Stimulated activated CD8-positive, alpha-beta memory T cell treated with anti-CD3 and anti-CD28 coated beads, Interleukin-4, amount 100 ng/mL, for 4 hours (primary cell): ENCODE data around the gene KIF5C.

Source experiments
- DNase-seq, 2 donors: peaks; one replicate each; pipeline ENCODE4 v3.0.0-alpha.2; 2020; ENCODE audit warnings: low read depth in 2 of 2, low spot score in 1 of 2

The KIF5C gene

DNA sequence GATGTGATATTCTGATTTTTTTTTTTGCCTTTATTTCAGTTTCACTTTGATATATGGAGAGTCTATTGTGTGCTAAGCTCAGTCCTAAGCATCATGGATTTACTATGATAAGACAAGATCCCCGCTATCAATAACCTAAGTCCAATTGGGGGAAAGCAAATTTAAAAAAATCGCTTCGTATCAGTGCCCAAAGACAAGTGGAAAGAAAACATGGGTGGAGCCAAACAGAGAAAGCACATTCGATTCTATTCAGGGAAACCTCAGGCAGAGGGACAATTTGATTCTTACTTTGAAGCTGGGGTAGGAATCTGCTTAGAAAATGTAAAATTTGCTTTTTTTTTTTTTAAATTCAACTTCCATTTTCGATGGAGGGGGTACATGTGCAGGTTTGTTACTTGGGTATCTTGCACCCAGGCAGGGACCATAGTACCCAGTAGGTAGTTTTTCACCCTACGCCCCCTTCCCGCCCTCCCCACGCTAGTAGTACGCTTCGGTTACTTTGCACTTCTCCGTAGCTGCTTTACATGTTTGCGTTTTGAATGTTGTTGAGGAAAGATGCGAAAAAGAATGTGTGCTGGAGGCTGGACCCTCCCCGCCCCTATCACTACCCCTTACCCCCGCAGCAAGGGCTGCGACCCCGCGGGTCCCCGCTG lies 12.4 kb downstream of the KIF5C start:
- DNase-seq = no peak

DNA sequence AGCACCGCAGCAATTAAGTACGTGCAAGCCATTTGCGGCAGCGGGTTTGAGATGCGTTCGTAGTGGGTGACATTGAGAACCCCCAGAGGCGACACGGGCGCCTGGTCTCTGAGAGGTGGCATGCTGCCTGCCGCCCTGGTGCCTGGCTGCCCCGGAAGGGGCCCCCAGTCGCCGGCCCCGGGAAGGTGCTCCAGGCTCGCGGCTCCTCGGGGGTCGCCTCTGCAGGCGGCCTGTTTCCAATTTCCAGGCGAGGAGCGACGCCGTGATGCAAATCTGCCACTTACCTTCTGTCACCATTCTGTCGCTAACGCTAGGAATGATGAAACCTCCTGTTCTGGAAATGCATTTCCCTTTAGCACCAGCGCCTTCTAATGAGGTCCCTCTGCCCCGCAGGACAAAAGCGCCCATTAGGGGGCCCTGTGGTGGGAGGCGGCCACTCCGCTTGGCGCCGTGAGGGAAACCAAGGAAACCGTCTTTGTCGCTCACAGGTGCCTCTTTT lies 13.0 kb downstream of the KIF5C start:
- no peak for DNase-seq

DNA sequence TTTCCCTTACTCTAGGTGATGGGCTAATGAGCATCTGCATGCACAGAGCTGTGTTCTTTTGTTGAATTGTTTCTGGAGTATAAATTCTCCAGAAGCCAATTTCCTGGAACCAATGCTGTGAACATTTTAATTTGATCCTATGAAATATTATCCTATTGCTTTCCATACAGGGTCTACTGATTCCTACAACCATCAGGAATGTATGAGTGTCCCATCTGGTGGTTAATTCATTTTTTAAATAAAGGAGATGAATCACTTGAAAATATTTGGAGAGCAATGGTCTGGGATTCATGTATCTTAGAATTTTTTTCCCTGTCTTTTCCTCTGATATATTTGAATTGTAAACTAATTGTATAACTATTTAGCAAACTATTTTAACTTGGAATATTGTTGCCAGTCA lies 14.0 kb downstream of the KIF5C start:
- DNase-seq = no peak

DNA sequence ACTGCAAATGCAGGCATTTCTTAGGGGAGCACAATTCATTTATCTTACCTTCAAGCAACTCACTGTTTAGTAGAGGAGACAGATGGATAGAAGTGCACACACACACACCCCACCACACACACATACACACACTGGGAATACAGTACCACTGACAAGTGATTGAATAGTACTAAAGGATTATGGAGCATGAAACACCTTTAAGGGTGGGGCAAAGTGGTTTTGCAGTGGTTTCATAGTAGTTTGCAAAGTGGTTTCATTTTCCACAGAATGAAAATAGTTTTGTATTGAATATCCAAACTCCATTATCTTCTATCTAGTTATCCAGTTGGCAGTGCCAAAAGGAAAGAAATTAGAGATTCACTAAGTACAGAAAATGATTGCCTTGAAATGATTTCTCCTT lies 18.9 kb downstream of the KIF5C start:
- no peak for DNase-seq

DNA sequence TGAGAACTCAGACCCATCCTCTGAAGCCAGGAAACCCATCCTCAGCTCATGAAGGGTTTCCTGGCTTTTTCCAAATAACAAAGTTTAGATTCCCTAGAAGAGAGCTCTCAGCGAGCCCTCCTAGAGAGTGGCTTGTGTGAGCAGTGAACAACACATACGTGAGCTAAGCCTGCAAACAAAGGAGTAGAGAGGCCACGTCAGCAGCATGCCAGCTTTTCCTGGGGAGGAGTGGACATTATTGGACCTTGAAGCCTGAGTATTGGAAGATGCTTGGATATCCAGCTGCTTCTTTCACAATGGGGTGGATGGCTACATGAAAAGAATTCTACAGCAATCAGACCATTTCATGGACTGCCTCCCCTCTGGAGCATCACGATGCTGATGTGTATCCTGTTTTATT lies 21.1 kb downstream of the KIF5C start:
- no peak for DNase-seq

DNA sequence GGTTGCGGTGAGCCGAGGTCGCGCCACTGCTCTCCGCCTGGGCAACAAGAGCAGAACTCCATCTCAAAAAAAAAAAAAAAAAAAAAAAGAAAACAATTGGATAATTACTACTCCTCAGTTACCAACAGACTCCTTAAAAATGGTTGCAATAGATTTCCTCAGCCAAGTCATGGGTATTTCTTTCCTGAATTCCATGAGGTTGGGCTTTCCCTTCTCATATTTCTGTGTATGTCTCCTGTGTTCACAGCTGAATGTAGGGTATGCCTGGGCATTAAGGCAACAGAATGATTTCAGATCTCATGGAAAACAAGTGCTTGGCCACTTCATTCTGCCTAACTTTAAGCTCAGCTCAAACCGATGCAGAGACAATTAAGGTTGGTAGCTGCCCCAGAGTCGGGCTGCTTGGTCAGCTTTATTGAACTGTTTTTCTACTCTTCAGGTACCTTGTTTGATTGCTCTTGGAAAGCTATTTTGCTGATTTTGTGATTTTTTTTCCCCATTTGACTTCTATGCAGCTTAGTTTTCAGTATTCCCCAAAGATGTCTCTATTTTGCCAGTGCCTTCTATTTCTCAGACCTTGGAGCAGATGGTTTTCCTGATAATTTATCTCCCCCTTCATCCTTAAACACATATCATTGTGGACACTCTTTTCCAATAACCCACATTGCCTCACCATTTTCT lies 24.8 kb downstream of the KIF5C start:
- no peak for DNase-seq

DNA sequence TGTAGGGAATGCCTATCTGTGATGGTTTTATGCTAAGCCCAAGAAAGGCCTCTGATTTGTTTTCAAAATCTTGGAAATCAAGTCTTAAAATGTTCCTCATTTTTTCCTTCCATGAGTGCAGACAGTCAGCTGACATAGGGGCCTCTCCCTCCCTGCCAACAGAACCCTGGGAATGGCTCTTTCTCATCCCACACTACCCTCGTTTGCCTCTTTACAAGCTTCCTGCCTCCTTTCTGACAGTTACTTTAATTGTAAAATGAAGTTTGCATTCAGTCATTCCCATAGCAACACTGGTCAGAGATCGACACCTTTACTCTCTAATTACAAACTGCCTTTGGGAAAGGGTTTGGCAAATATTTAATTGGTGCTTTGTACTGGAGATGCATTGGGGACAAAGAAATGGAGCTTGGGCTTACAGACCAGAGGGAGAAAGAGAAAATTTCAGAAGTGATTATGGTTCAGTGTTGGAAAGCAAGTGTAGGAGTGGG lies 25.4 kb downstream of the KIF5C start:
- no peak for DNase-seq

DNA sequence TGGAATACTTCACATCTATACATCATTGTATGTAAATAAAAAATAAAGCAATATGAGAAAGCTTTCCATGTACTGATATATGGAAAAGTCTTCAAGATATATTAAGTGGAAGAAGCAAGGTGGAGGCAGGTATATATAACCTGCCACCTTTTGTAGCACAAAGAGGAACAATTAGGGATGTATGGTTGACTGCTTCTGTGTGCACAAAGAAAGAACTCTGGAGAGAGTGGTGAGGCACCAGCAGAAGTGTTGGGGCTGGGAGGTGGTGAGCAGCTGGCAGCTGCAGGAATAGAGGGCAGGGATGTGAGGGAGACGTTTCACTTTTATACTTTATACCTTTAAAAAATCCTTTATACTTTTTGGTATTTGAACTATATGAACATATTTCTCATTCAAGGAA lies 26.1 kb downstream of the KIF5C start:
- DNase-seq = no peak

DNA sequence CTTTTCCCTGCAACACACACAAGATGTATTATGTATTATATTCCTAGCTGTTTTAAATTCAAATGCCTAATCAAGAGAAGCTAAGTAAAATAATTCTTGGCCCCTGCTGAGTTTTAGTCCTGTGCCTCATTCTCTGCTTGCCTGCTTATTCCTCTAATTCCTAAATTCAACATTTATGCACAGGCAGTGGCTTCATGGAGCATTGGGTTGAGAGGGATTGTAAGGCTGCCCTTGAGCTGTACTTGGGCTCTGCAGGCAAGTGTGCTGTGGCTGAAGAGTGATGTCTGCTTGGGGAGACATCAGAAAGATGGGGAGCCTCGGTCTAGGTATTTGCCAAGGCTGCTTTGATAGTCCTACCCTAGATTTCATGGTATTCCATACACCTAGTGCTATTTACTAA lies 27.8 kb downstream of the KIF5C start:
- no peak for DNase-seq

DNA sequence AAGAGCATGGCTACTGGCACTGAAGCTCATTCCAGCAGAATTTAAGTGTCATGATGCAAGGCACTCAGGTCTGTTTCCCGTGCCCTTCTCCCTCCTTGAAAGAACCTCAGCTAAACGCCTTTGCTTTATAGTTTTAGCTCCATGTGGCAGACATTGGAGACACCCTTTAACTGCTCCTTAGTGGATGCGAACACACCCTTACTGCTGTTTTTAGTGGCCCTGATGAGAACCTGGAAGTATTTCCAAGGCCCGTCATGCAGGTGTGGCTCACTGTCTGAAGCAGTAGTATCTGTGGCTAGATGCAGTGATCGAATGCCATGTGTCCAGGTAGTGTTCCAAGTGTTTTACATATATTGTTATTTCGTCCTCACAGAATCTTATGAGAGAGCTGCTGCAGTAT lies 28.3 kb downstream of the KIF5C start:
- no peak for DNase-seq

DNA sequence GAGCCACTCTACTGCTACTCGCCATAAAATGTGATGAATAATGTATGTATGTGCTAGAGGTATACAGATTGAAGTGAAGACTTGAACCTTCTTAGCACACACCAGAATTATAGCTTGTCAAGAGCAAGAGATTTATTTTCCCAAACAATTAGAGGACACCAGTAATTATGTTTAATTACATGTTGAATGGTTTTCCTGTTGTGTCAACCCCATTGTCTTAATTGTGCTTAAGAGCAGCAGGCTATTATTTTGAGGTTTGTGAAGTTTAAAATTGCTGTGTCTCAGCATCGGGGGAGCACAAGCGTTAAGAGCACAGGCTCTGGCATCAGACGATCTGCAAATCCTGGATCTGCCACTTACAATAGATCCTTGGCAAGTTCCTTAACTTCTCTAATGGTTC lies 29.0 kb downstream of the KIF5C start:
- no peak for DNase-seq

DNA sequence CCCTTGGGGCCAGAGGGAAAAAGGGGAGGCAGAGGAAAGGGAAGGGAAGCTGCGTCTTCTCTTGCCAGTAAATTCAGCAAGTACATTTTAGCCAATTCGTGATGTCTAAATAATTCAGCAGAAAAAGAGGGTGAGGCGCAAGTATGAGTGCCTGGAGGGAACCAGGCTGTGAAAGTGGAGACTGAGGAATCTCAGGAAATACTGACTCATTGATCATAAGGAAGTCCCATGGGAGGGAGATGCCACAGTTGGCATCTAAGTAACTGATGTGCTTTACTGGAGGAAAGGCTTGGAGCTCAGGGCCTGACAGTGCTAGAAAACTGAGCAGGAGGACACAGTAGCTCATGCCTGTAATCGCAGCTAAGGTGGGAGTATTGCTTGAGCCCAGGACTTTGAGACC lies 31.1 kb downstream of the KIF5C start:
- DNase-seq = no peak

DNA sequence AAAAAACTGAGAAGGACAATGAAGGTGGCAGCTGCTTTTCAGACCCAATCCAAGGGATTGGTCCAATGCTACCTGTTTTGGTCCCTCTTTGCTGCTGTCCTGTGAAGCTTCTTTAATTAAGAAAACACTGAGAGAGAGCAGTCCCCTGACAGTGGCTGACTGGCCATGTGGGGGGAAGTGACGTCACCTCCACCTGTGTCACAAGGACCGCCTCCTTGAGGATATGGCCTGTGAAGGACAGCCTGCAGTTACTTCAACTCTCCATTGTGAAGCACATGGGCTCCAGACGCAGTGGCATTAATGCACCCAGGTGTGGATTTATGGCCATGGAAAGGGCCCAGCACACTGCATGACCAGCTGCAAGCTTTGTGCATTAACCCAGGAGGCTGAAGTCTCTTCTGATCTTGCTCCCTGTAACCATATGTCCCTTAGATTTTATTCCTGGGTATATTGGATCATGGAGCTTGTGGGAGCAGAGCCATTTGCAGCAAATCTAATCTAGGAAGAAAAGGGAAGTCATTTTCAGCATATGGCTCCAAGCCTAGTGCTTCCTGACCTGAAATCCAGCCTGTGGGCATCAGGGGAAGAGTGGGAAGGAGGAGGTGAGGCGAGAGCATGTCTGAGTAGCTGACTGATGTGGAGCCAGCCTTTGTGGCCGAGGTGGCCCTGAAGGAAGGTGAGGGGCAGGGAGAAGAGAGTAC lies 32.2 kb downstream of the KIF5C start:
- DNase-seq = no peak

DNA sequence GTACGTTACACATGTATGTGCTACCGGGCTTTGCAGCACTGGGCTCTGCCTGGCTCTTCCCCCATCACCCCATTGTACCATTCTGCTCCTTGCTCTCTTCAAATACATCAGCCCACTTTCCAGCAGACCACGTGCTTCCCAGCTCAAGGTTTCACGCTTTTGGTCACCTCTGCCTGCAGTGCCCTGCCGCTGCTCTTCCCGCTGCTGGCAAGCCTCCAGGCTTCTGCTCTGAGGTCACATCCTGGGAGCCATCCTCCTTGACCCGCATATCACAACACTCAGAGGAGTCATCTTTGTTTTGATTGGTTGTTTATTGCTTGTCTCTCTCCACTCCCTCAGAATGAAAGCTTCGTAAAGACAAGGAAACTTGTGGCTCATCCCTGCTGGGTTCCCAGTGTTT lies 34.1 kb downstream of the KIF5C start:
- DNase-seq = no peak

DNA sequence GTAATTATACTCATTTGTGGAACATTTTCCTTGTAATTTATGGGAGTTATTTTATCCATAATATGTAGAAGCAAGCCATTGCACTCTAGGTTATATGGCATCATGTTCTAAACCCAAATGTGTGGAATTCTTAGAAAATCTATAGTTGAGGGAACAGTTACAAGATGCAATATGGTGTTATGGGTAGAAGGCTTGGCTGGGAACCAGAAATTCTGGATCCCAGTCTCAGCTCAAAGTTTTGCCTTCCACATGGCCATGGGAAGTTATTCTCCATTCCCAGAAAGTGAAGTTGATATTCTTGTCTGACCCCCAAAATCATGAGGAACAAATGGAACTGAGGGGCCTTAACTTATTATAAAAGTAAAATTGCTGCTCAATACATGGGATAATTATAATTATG lies 38.0 kb downstream of the KIF5C start:
- no peak for DNase-seq

DNA sequence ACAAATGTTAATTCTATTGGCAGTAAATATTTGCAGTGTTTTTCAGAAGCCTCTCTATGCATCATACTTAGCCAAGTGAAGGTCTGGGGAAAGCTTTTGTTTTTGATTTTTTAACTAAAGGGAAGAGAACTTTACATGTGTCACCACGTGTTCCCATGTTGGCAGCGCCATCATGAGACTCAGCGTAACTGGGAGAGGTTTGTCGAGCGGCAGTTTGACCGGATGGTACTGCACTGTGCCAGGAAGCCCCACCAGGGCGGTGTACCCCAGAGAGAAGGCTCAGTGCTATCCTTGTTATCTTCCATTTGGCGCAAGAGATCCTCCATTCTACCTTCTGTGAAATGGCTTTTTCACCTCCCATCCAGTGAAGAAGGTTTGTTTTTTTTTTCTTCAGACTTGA lies 38.5 kb downstream of the KIF5C start:
- no peak for DNase-seq

DNA sequence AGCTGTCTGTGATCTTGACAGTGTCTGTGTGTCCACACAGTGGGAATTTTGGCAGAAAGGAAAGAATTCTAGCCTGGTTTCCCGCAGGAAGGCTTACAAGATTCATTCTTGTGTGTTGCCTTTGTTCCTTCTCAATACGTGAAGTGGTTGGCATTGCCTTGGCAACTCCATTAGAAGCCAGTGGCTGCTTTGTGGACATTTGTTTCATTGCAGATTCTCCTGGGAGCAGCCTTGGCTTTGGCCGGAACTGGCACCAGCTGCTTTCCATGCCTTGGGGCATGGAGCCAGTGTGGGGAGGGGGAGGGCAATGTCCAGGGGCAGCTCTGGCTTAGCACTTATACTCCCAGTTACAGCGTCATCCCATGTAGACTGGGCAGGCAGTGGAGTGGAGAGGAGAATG lies 39.4 kb downstream of the KIF5C start:
- no peak for DNase-seq

DNA sequence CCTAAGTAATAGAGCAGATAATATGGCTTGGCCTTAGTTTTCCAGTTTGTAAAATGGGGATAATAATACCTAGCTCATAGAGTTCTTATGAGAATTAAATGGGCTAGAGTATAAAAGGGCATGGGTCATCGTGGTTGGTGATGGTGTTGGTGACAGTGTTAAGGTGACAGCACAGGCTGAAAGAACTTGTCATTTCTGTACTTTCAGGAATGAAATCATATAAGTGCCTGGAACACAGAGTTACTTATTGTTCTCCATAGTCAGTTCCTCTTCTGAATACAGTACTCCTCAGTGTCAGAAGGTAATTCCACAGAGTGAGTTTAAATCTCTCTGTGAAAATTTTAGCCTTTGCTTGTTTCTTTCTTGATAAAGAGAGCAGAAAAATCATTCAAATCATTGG lies 42.4 kb downstream of the KIF5C start:
- DNase-seq = no peak

DNA sequence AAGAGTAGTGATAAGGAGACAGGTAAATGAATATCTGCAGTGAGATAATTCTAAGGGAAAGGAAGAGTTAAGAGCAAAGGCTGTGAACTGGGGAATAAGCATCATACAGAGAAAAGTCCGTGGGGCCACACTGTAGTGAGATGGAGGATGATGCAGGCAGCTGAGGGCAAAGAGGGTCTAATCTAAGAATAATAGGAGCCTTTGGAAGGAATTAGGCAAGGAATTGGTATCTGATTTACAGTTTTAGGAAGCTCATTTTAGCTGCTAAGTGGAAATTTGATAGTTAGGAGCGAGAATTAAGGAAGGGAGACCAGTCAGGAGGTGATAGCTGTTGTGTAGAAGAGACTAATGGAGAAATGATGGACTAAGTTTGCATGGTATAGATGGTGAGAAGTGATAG lies 43.5 kb downstream of the KIF5C start:
- no peak for DNase-seq

DNA sequence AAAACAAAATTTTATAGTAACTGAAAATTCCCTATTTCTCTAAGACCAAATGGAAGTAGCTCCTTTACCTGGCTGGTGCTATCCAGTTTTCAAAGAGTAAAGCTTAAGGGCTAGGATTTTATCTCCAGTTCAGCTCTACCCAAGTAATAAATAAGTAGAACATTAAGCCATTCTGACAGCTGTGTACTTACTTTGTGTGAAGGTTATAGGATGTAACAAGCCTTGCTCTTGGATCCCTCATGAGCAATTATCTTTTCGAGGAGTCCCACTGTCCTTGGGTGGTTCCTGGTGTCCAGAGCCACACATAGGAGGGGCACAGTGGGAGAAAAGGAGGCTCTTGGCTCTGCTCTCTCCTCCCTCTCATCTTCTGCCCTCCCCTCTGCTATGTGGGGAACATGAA lies 45.5 kb downstream of the KIF5C start:
- no peak for DNase-seq

DNA sequence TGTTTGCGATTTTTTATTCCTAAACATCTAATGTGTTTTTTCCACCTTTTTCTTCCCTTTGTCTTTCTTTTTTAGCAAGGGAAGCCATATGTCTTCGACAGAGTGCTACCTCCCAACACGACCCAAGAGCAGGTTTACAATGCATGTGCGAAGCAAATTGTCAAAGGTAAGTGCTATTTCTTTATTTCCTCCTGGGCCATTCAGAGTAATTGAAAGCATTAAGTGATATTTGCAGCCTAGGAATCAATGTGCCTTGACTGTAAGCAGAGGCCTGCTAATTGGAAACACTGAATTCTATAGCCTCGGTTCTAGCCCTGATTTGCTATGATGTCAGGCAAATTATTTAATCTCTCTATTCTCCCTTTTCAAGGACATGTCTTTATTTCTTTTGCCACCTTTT lies 47.0 kb downstream of the KIF5C start:
- no peak for DNase-seq

DNA sequence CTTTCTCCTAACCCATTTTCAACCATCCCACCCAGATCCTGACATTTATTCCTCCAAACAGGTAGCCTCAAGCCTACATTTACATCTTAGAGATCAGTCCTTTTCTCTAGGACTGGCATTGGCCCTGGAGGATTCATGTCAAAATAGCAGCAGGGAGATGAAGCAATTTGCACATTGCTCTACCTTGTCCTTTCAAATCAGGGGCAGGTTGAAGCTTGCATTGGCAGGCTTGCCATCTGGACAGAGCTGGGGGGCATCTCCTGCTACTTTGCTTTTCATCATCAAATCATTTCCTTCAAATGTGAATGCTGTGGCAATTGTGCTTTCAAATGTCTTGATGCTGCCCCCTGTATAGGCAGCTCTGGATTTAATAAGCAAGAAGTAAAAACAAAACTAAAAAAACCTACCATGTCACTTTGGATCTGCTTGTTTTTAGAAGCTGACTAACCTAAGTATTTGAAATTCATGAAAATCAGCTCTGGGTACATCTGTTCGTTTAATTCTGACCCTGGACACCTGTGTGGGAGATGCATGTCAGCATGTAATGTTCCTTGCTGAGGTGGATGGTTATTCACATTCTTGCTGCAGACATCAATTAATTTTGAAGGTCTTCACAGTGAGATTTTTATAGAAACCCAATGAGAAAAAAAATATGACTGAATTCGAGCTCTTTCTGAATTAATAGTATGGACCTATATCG lies 47.9 kb downstream of the KIF5C start:
- no peak for DNase-seq
